ENCODE data around the gene SLC35F3.
A peak's percentile ranks its signal among the peaks of the same experiment; 100 is the strongest.

SLC35F3 gene

GRCh38 chr1:233981042-233981675 lies 76.7 kb downstream of the SLC35F3 start:
- DNase-seq, result no peak

- no peak for DNase-seq
These were observed 78.5 kb downstream of the SLC35F3 start for GRCh38 chr1:233982827-233983518.

GRCh38 chr1:233983811-233984210 lies 79.3 kb downstream of the SLC35F3 start:
- DNase-seq, result no peak

GRCh38 chr1:233988963-233989696 lies 84.7 kb downstream of the SLC35F3 start:
- no peak for DNase-seq

GRCh38 chr1:233990486-233990885 lies 86.0 kb downstream of the SLC35F3 start:
- no peak for DNase-seq

GRCh38 chr1:233993651-233994050 lies 89.2 kb downstream of the SLC35F3 start:
- DNase-seq, result no peak

GRCh38 chr1:233994112-233994511 lies 89.6 kb downstream of the SLC35F3 start:
- DNase-seq, result no peak

- DNase-seq, result no peak
These were observed 94.0 kb downstream of the SLC35F3 start for GRCh38 chr1:233998456-233998855.

- DNase-seq, result no peak
These were observed 94.4 kb downstream of the SLC35F3 start for GRCh38 chr1:233998891-233999290.

GRCh38 chr1:234000557-234001041 lies 96.1 kb downstream of the SLC35F3 start:
- DNase-seq, result no peak

- DNase-seq, result no peak
These were observed 97.3 kb downstream of the SLC35F3 start for GRCh38 chr1:234001817-234002216.

GRCh38 chr1:234004591-234004990 lies 100.1 kb downstream of the SLC35F3 start:
- DNase-seq, result no peak

- DNase-seq, result no peak
These were observed 103.2 kb downstream of the SLC35F3 start for GRCh38 chr1:234007684-234008083.

- no peak for DNase-seq
These were observed 104.1 kb downstream of the SLC35F3 start for GRCh38 chr1:234008591-234008990.

GRCh38 chr1:234009668-234010067 lies 105.2 kb downstream of the SLC35F3 start:
- no peak for DNase-seq

- DNase-seq, result no peak
These were observed 109.7 kb downstream of the SLC35F3 start for GRCh38 chr1:234014208-234014607.

GRCh38 chr1:234018816-234019215 lies 114.3 kb downstream of the SLC35F3 start:
- no peak for DNase-seq

- no peak for DNase-seq
These were observed 114.9 kb downstream of the SLC35F3 start for GRCh38 chr1:234019387-234019786.

GRCh38 chr1:234022302-234022701 lies 117.8 kb downstream of the SLC35F3 start:
- no peak for DNase-seq

- DNase-seq, result no peak
These were observed 135.1 kb downstream of the SLC35F3 start for GRCh38 chr1:234039603-234040002.

GRCh38 chr1:234040446-234041317 lies 136.2 kb downstream of the SLC35F3 start:
- DNase-seq, result no peak

- no peak for DNase-seq
These were observed 139.6 kb downstream of the SLC35F3 start for GRCh38 chr1:234044079-234044478.

- DNase-seq, result peak in 1 of 3 donors; percentile 2
These were observed 142.6 kb downstream of the SLC35F3 start for GRCh38 chr1:234047123-234047522.
